ENCODE results near the gene GTF2IRD1. TPM values are rescaled to one million over a fixed set of nuclear protein-coding genes. Genes with fewer than 3 reads are reported as not detected.

GTF2IRD1 gene
- total and polyA plus RNA-seq, 2 of the 13 experiments (the other 11 are each of a cell fraction or from before 2014, with no cell fraction given), result 16.5 to 26.7 TPM

GRCh38 chr7:74452748-74453321 is 871 bp upstream of the GTF2IRD1 start:
- peak overlapping the region; percentile 66 to 86 (median 85) for H3K4me3 ChIP-seq (replicated peaks in 1 of 3; ENCODE audit: insufficient read depth in 1 of 3, low read depth in 2 of 3, low read length in 3 of 3)
- H3K27ac ChIP-seq (ENCODE audit: extremely low read length, insufficient read depth, low read length), result peak overlapping the region; percentile 90
- ATAC-seq (peak; percentile 48), FAIRE-seq (no peak), DNase-seq (ENCODE audit: low spot score) (peak; percentile 65)
- H3K9ac ChIP-seq (ENCODE audit: insufficient read depth, low read depth, low read length), result peak overlapping the region; percentile 77
- no peaks in the 10 kb centered on the region for H3K36me3 ChIP-seq (replicated peaks in 1 of 2; ENCODE audit: control insufficient read depth in 1 of 2, insufficient read depth in 2 of 2, low read length in 2 of 2)
- H3K4me1 ChIP-seq (ENCODE audit: insufficient read depth, low read length), result peaks cover 29% of the 10 kb centered on the region
- 0 out of 5 replicates have a peak, but pooled peaks cover 0 to 5% of the 10 kb centered on the region in 2 experiments for H3K27me3 ChIP-seq (ENCODE audit: control insufficient read depth in 1 of 2, insufficient read depth in 2 of 2, low read length in 2 of 2)
- WGBS (ENCODE audit: low lambda C conversion rate), result under 1% methylated on average over 13 of the region's 15 CpGs
- TSS peak; percentile 89 for BruUV-seq (replicated peaks)
- H2AFZ ChIP-seq (ENCODE audit: low read length), result no peak overlapping the region
- intact Hi-C loops (cut with micrococcal nuclease; ENCODE audit: unreplicated experiment) (loop anchor here (1.0 kb wide), 1 partner anchor 92 kb away; no protein-coding TSS in a partner anchor), in situ Hi-C loops (cut with HindIII; ENCODE audit: extremely low pct_ligation_motif_present, low pct_unique_long_range_greater_than_20kb) (no loop called here)
- ChIA-PET POLR2A (interaction anchor here (0.8 to 1.4 kb wide), 5 partner anchors 10 to 128 kb away, joined by 3 read pairs; no protein-coding TSS in a partner anchor), CTCF (ENCODE audit: low intra/inter-chr PET ratio, low total read pairs) (no interaction called here)
- peaks cover 29% of the 10 kb centered on the region for H3K79me2 ChIP-seq (ENCODE audit: insufficient read depth, low read length)
- H3K4me2 ChIP-seq (ENCODE audit: low read depth, low read length), result peak overlapping the region; percentile 99
- H4K20me1 ChIP-seq (ENCODE audit: insufficient read depth, low read length), result peaks cover 3% of the 10 kb centered on the region; the same call in 1 of the 2 replicates
- H3K9me3 ChIP-seq (ENCODE audit: low read length), result no peaks in the 10 kb centered on the region
- TF ChIP-seq ZNF761 (CRISPR knock-in tag; conservative IDR thresholded peaks at IDR 0.05) (no peak), ZNF572 (CRISPR knock-in tag; IDR thresholded peaks at IDR 0.05) (no peak), NCOR1 (IDR thresholded peaks at IDR 0.05; ENCODE audit: borderline replicate concordance, low read length) (no peak), DRAP1 (CRISPR knock-in tag; IDR thresholded peaks at IDR 0.05) (no peak), ZKSCAN1 (IDR thresholded peaks at IDR 0.05; ENCODE audit: low read length) (no peak), JUN (CRISPR knock-in tag; IDR thresholded peaks at IDR 0.05) (no peak), GATA4 (IDR thresholded peaks at IDR 0.05; ENCODE audit: borderline replicate concordance, low read depth) (0 out of 2 replicates have a peak, but pooled peaks have one; percentile 16), ZNF672 (CRISPR knock-in tag; IDR thresholded peaks at IDR 0.05) (no peak), MLX (CRISPR knock-in tag; IDR thresholded peaks at IDR 0.05) (no peak), ZNF674 (CRISPR knock-in tag; IDR thresholded peaks at IDR 0.05; ENCODE audit: low read depth) (no peak), WIZ (CRISPR knock-in tag; IDR thresholded peaks at IDR 0.05) (no peak), GPN1 (CRISPR knock-in tag; IDR thresholded peaks at IDR 0.05; ENCODE audit: borderline replicate concordance) (no peak), KMT2B (CRISPR knock-in tag; IDR thresholded peaks at IDR 0.05) (no peak), ZMYM3 (CRISPR knock-in tag; IDR thresholded peaks at IDR 0.05) (no peak)
- TF ChIP-seq, protein P1, sequence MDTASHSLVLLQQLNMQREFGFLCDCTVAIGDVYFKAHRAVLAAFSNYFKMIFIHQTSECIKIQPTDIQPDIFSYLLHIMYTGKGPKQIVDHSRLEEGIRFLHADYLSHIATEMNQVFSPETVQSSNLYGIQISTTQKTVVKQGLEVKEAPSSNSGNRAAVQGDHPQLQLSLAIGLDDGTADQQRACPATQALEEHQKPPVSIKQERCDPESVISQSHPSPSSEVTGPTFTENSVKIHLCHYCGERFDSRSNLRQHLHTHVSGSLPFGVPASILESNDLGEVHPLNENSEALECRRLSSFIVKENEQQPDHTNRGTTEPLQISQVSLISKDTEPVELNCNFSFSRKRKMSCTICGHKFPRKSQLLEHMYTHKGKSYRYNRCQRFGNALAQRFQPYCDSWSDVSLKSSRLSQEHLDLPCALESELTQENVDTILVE (CRISPR knock-in tag; IDR thresholded peaks at IDR 0.05), result no peak
- TF ChIP-seq, protein P2, sequence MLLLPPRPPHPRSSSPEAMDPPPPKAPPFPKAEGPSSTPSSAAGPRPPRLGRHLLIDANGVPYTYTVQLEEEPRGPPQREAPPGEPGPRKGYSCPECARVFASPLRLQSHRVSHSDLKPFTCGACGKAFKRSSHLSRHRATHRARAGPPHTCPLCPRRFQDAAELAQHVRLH (CRISPR knock-in tag; IDR thresholded peaks at IDR 0.05; ENCODE audit: borderline replicate concordance, low read depth), result no peak
- TF ChIP-seq, protein P3, sequence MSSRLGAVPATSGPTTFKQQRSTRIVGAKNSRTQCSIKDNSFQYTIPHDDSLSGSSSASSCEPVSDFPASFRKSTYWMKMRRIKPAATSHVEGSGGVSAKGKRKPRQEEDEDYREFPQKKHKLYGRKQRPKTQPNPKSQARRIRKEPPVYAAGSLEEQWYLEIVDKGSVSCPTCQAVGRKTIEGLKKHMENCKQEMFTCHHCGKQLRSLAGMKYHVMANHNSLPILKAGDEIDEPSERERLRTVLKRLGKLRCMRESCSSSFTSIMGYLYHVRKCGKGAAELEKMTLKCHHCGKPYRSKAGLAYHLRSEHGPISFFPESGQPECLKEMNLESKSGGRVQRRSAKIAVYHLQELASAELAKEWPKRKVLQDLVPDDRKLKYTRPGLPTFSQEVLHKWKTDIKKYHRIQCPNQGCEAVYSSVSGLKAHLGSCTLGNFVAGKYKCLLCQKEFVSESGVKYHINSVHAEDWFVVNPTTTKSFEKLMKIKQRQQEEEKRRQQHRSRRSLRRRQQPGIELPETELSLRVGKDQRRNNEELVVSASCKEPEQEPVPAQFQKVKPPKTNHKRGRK (CRISPR knock-in tag; IDR thresholded peaks at IDR 0.05), result no peak
- TF ChIP-seq, protein P4, sequence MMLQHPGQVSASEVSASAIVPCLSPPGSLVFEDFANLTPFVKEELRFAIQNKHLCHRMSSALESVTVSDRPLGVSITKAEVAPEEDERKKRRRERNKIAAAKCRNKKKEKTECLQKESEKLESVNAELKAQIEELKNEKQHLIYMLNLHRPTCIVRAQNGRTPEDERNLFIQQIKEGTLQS (CRISPR knock-in tag; IDR thresholded peaks at IDR 0.05), result no peak
- TF ChIP-seq, protein P5, sequence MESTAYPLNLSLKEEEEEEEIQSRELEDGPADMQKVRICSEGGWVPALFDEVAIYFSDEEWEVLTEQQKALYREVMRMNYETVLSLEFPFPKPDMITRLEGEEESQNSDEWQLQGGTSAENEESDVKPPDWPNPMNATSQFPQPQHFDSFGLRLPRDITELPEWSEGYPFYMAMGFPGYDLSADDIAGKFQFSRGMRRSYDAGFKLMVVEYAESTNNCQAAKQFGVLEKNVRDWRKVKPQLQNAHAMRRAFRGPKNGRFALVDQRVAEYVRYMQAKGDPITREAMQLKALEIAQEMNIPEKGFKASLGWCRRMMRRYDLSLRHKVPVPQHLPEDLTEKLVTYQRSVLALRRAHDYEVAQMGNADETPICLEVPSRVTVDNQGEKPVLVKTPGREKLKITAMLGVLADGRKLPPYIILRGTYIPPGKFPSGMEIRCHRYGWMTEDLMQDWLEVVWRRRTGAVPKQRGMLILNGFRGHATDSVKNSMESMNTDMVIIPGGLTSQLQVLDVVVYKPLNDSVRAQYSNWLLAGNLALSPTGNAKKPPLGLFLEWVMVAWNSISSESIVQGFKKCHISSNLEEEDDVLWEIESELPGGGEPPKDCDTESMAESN (CRISPR knock-in tag; conservative IDR thresholded peaks at IDR 0.05), result no peak
